Liver (tissue), 9 donors: ENCODE data around the gene CBR1. TPM values are rescaled to one million over a fixed set of nuclear protein-coding genes. Genes with fewer than 3 reads are reported as not detected.
A peak's percentile ranks its signal among the peaks of the same experiment; 100 is the strongest.

Source experiments
- DNase-seq: peaks from one replicate; pipeline ENCODE4 v3.0.0-alpha.2; 2017; ENCODE audit warnings: low spot score
- H3K27ac ChIP-seq, 2 donors: one replicate each; pipeline ENCODE4 v1.7.0; 2013; ENCODE audit warnings: inconsistent platforms in 2 of 2, low read length in 2 of 2, control low read depth in 1 of 2, low read depth in 1 of 2, mild to moderate bottlenecking in 1 of 2
- H3K27me3 ChIP-seq, 4 donors: one replicate each; pipeline versions ENCODE4 v1.6.1 to v1.7.0; 2013; ENCODE audit warnings: low read length in 3 of 4, inconsistent platforms in 1 of 4, mild to moderate bottlenecking in 1 of 4, moderate library complexity in 1 of 4; ENCODE audit not compliant: control insufficient read depth in 4 of 4, insufficient read depth in 4 of 4
- H3K36me3 ChIP-seq, 4 donors: one replicate each; pipeline versions ENCODE4 v1.6.1 to v1.7.0; 2013; ENCODE audit warnings: low read length in 3 of 4, mild to moderate bottlenecking in 3 of 4, low read depth in 1 of 4, moderate library complexity in 1 of 4; ENCODE audit not compliant: control insufficient read depth in 4 of 4, insufficient read depth in 3 of 4
- H3K4me1 ChIP-seq, 4 donors: one replicate each; pipeline versions ENCODE4 v1.6.1 to v1.7.0; 2013; ENCODE audit warnings: low read length in 3 of 4, mild to moderate bottlenecking in 3 of 4, moderate library complexity in 1 of 4; ENCODE audit not compliant: control insufficient read depth in 4 of 4, insufficient read depth in 4 of 4
- H3K4me3 ChIP-seq, 3 donors: one replicate each; pipeline versions ENCODE4 v1.6.1 to v1.7.0; 2013; ENCODE audit warnings: low read length in 3 of 3, control low read depth in 1 of 3, low read depth in 1 of 3, mild to moderate bottlenecking in 1 of 3
- H3K9ac ChIP-seq, 2 donors: one replicate each; pipeline ENCODE4 v1.7.0; 2013; ENCODE audit warnings: low read length in 2 of 2, mild to moderate bottlenecking in 2 of 2, moderate library complexity in 2 of 2, control low read depth in 1 of 2, low read depth in 1 of 2
- H3K9me3 ChIP-seq, 4 donors: one replicate each; pipeline versions ENCODE4 v1.6.1 to v1.7.0; 2013; ENCODE audit warnings: low read length in 3 of 4; ENCODE audit not compliant: control insufficient read depth in 4 of 4
- ATF3 ChIP-seq: IDR thresholded peaks from 2 replicates; pipeline ENCODE4 v1.6.1; 2016; ENCODE audit warnings: antibody characterized with exemption
- CTCF ChIP-seq: fragments of 150-350 bp; IDR thresholded peaks from 2 replicates; pipeline ENCODE4 v1.5.1; 2017; ENCODE audit warnings: improper control_type of control experiment, low read depth, low read length; ENCODE audit not compliant: missing input control
- EGR1 ChIP-seq, 2 donors: IDR thresholded peaks; 2 replicates each; pipeline ENCODE4 v1.6.1; 2016 to 2018; ENCODE audit warnings: antibody characterized with exemption in 2 of 2, low read depth in 2 of 2
- FOXA1 ChIP-seq: IDR thresholded peaks from 2 replicates; pipeline ENCODE4 v1.6.1; 2016; ENCODE audit warnings: antibody characterized with exemption
- FOXA2 ChIP-seq: IDR thresholded peaks from 2 replicates; pipeline ENCODE4 v1.6.1; 2016; ENCODE audit warnings: antibody characterized with exemption
- GABPA ChIP-seq, 2 donors: IDR thresholded peaks in 1 of 2; conservative IDR thresholded peaks in 1 of 2; 2 replicates each; pipeline ENCODE4 v1.6.1; 2016; ENCODE audit warnings: antibody characterized with exemption in 2 of 2, mild to moderate bottlenecking in 1 of 2, moderate library complexity in 1 of 2
- HNF4A ChIP-seq, 2 donors: conservative IDR thresholded peaks; 2 replicates each; pipeline ENCODE4 v1.6.1; 2016; ENCODE audit warnings: antibody characterized with exemption in 2 of 2, mild to moderate bottlenecking in 2 of 2
- HNF4G ChIP-seq: IDR thresholded peaks from 2 replicates; pipeline ENCODE4 v1.6.1; 2016; ENCODE audit warnings: antibody characterized with exemption
- JUND ChIP-seq, 2 donors: IDR thresholded peaks; 2 replicates each; pipeline ENCODE4 v1.6.1; 2016; ENCODE audit warnings: antibody characterized with exemption in 2 of 2
- MAX ChIP-seq: IDR thresholded peaks from 2 replicates; pipeline ENCODE4 v1.6.1; 2016; ENCODE audit warnings: antibody characterized with exemption
- NR2F2 ChIP-seq: IDR thresholded peaks from 2 replicates; pipeline ENCODE4 v1.6.1; 2016; ENCODE audit warnings: antibody characterized with exemption
- RAD21 ChIP-seq, 2 donors: IDR thresholded peaks; 2 replicates each; pipeline ENCODE4 v1.6.1; 2016; ENCODE audit warnings: antibody characterized with exemption in 2 of 2, mild to moderate bottlenecking in 2 of 2
- REST ChIP-seq: IDR thresholded peaks from 2 replicates; pipeline ENCODE4 v1.6.1; 2016; ENCODE audit warnings: antibody characterized with exemption, mild to moderate bottlenecking
- RXRA ChIP-seq, 2 donors: IDR thresholded peaks; 2 replicates each; pipeline ENCODE4 v1.6.1; 2017 to 2018; ENCODE audit warnings: antibody characterized with exemption in 2 of 2, mild to moderate bottlenecking in 1 of 2
- SP1 ChIP-seq: IDR thresholded peaks from 2 replicates; pipeline ENCODE4 v1.6.1; 2018; ENCODE audit warnings: antibody characterized with exemption, mild to moderate bottlenecking
- TAF1 ChIP-seq: conservative IDR thresholded peaks from 2 replicates; pipeline ENCODE4 v1.6.1; 2016; ENCODE audit warnings: antibody characterized with exemption, mild to moderate bottlenecking
- ZBTB33 ChIP-seq: IDR thresholded peaks from 2 replicates; pipeline ENCODE4 v1.6.1; 2016; ENCODE audit warnings: antibody characterized with exemption
- WGBS: extraction: QIAGEN DNeasy Blood & Tissue Kit; methylation state at CpG from one replicate; pipeline ENCODE4 v1.1.7; 2013; 5-methylcytosine and 5-hydroxymethylcytosine counted together
- polyA plus RNA-seq, 2 donors: library from polyadenylated mRNA; stranded (reverse) in 1 of 2; unstranded in 1 of 2; fragments of 200-250 nt in 1 of 2; fragments of >200 nt in 1 of 2; fragmentation: Nextera tagmentation in 1 of 2; extraction: Ambion mirVana in 1 of 2; gene quantifications; one replicate each; pipeline versions ENCODE4 v1.2.1 to v1.2.3, GENCODE V29; 2013 to 2015
- total RNA-seq, 2 donors: library from RNA; depleted of rRNA; stranded (reverse); fragments of >200 nt; gene quantifications; one replicate each; pipeline ENCODE4 v1.2.3, GENCODE V29; 2014
- donor health status: healthy.
- donor health status: healthy.
- donor health status: healthy.
- donor health status: healthy.
- donor health status: healthy.

Gene CBR1
- total and polyA plus RNA-seq, 4 donors: 94.2 to 218 (median 178) TPM

GRCh38 chr21:36061445-36061844, 8.4 kb upstream of the CBR1 start:
- Histone ChIP-seq H3K4me1 (peaks cover 6 to 32% (median 23%) of the 10 kb centered on the region in 4 donors), H3K4me3 (no peak overlapping the region), H3K9ac (no peak overlapping the region), H3K27me3 (no peaks in the 10 kb centered on the region), H3K36me3 (peaks cover 3 to 8% (median 6%) of the 10 kb centered on the region in 4 donors), H3K27ac (no peak overlapping the region), H3K9me3 (no peaks in the 10 kb centered on the region)
- WGBS: 98% methylated on average over 2 of the region's 2 CpGs
- TF ChIP-seq ATF3: no peak
- TF ChIP-seq RXRA (IDR thresholded peaks at IDR 0.05): no peak
- DNase-seq: no peak

GRCh38 chr21:36063375-36064084, 6.3 kb upstream of the CBR1 start:
- Histone ChIP-seq H3K9me3 (no peaks in the 10 kb centered on the region), H3K27ac (no peak overlapping the region), H3K36me3 (peaks cover 0 to 3% (median 0%) of the 10 kb centered on the region in 4 donors), H3K4me3 (no peak overlapping the region), H3K4me1 (peaks cover 6 to 32% (median 26%) of the 10 kb centered on the region in 4 donors), H3K9ac (no peak overlapping the region), H3K27me3 (no peaks in the 10 kb centered on the region)
- 60% methylated on average over 14 of the region's 14 CpGs for WGBS
- TF ChIP-seq NR2F2: no peak
- peak; percentile 70 for TF ChIP-seq ZBTB33
- peak in 1 of 2 donors; percentile 7 for TF ChIP-seq HNF4A (conservative IDR thresholded peaks at IDR 0.05)
- DNase-seq: no peak

- no peak for DNase-seq
- H3K4me1 ChIP-seq: peaks cover 6 to 30% (median 25%) of the 10 kb centered on the region in 4 donors
- WGBS: 70% methylated on average over 4 of the region's 4 CpGs
- no peak overlapping the region for H3K27ac ChIP-seq
- H3K36me3 ChIP-seq: no peaks in the 10 kb centered on the region
- H3K9me3 ChIP-seq: peaks cover 0 to 4% (median 0%) of the 10 kb centered on the region in 4 donors
- H3K27me3 ChIP-seq: no peaks in the 10 kb centered on the region
- no peak overlapping the region for H3K9ac ChIP-seq
- no peak overlapping the region for H3K4me3 ChIP-seq
- no peak for TF ChIP-seq JUND (IDR thresholded peaks at IDR 0.05)
- TF ChIP-seq SP1: peak; percentile 44
- no peak for TF ChIP-seq EGR1 (IDR thresholded peaks at IDR 0.05; ENCODE audit: low read depth in 2 of 2)
- TF ChIP-seq ZBTB33: no peak
- TF ChIP-seq TAF1: no peak
- peak; percentile 77 to 79 for TF ChIP-seq HNF4A (conservative IDR thresholded peaks at IDR 0.05)
- TF ChIP-seq FOXA1: no peak
- no peak for TF ChIP-seq RAD21 (IDR thresholded peaks at IDR 0.05)
- no peak for TF ChIP-seq CTCF
- no peak for TF ChIP-seq HNF4G
- no peak for TF ChIP-seq ATF3
- no peak for TF ChIP-seq GABPA (IDR thresholded peaks at IDR 0.05 in 1 of 2, conservative IDR thresholded peaks at IDR 0.05 in 1 of 2)
- TF ChIP-seq RXRA (IDR thresholded peaks at IDR 0.05): peak in 1 of 2 donors; percentile 34
- TF ChIP-seq FOXA2: no peak
- no peak for TF ChIP-seq NR2F2
- TF ChIP-seq REST: no peak
- no peak for TF ChIP-seq MAX
These were observed 5.8 kb upstream of the CBR1 start for GRCh38 chr21:36064085-36064460.
